Activated effector memory CD4-positive, alpha-beta T cell treated with Interleukin-2 at 50 U/mL for 16 hours (primary cell): Measurements from ENCODE around the gene PRM3.

Experiments
- DNase-seq: peaks from one replicate; pipeline ENCODE4 v3.0.0-alpha.2; 2020

PRM3 gene, protein sequence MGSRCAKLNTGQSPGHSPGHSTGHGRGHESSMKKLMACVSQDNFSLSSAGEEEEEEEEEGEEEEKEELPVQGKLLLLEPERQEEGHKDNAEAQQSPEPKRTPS

DNA sequence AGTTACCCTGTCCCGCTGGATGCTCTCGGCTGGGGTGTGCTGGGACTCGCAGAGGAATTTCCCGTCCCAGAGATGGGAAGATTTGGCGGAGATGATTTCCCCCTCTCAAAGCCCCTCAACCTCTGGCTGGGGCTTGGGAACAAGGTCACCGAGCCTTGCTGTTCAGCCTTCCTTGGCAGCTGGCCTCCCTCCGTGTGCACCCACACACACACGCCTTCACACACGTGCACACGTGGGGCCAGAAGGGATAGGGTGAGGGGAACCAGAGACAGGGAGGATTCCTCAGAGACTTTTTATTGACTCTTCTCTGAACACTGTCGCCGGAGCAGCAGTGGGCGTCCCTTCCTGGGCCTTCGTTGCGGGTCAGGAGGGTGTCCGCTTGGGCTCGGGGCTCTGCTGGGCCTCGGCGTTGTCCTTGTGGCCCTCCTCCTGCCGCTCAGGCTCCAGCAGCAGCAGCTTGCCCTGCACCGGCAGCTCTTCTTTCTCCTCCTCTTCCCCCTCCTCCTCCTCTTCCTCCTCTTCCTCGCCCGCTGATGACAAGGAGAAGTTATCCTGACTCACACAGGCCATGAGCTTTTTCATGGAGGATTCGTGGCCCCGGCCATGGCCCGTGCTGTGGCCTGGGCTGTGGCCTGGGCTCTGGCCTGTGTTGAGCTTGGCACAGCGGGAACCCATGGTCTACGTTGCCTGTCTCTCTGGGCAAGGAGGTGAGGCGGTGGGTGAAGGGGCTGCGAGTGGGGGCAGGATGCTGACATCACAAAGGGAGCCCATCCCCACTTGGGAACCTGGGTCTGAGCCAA is at the start of gene PRM3:
Gene PRM3, minus strand, starts transcription at position 709 of the 800 bp plus-strand sequence. Its CDS starts 34 bp downstream, at position 675.
- DNase-seq, result no peak

DNA sequence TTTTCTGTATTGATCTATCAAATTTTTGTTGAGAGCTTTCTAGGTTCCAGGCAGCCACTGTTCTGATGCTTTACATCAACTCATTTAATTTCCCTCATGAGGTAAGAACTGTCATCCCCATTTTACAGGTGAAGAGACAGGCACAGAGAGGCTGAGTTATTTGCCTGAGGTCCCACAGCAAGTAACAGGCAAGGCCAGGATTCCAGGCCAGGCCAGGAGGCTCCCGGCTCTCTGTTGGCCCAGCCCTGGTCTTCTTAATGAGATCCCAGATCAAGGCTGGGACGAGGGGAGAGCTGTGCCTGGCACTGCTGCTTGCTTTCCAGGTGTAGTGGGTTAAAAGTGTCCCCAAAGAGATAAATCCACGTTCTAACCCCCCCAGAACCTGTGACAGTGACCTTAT is 49.4 kb upstream of the PRM3 start:
- DNase-seq, result no peak

GRCh38 chr16:11321662-11322061 is 48.2 kb upstream of the PRM3 start:
- no peak for DNase-seq

DNA sequence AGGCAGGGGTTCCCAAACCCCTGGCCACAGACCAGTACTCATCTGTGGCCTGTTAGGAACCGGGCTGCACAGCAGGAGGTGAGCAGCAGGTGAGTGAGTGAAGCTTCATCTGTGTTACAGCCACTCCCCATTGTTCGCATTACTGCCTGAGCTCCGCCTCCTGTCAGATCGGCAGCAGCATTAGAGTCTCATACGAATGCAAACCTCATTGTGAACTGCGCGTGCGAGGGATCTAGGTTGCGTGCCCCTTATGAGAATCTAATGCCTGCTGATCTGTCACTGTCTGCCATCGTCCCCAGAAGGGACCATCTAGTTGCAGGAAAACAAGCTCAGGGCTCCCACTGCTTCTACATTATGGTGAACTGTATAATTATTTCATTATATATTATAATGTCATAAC is 46.7 kb upstream of the PRM3 start:
- no peak for DNase-seq

- no peak for DNase-seq
Measured at GRCh38 chr16:11319529-11320146, 46.2 kb upstream of the PRM3 start.

DNA sequence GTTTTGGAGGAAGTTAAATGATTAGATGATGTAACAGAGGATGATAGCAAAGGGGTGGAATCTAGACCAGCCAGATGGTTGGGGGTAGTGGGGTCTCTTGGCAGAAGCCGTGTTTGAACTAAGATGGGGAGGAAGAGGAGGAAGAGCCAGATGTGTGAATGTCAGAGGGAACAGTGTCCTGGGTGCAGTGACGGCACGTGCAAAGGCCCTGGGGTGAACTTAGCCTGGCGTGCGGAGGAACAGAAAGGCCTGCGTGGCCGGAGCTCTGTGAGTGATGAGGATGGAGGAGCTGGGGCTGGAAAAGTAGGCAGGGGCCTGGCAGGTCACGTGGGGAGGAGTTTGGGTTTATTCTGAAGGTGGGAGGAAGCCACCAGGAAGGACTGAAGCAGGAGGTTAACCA is 45.4 kb upstream of the PRM3 start:
- no peak for DNase-seq

DNA sequence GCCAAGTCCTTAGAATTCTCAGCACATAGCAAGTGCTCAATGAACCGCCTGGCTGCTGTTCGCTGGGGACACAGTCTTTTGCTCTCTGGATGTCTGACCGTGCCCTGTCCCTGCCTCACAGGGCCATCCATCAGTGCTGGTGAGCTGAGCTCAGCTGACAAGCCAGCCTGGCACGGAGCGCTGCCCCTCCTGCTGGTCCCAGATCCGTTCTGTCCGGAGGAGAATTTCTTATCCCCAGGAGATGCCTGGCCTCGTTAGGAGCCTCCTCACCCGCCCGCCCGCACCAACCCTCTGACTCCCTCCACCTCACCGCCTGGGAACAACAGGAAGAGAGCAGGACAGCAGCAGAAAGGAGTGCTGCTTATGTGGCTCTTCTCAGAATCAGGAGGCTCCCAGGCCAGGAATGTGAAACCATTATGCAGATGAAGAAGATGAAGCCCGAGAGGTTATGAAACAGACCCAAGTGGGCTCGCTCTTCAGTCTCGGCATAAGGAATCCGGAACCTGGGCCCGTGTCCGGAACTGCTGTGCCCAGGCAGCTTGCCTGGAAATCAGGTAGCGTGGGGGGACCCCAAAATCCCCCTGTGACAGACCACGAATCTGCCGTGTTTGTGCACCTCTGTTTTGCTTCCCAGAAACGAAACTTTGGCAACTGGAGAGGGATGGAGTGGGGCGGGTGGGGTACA is 43.0 kb upstream of the PRM3 start:
- no peak for DNase-seq

GRCh38 chr16:11315510-11315909 is 42.1 kb upstream of the PRM3 start:
- no peak for DNase-seq

DNA sequence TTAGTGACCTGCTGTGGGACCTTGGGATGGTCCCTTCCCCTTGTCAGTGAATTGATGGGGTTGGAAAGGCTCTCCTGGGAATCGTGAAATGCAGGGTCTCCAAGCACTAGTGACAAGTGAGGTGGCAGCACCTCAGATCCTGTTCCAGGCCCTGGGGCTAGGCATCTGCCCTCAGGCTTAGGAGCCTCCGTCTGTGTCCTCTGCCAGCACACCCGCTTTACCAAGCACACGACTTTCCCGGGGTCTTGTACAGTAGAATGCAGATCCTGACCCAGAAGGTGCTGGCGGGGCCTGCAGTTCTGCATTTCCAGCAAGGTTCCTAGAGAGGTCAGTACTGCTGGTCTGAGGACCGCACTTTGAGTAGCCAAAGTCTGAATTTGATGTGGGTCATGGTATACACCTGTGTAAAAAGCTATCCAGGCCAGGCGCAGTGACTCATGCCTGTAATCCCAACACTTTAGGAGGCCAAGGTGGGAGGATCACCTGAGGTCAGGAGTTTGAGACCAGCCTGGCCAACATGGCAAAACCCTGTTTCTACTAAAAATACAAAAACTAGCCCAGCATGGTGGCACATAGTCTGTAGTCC is 41.0 kb upstream of the PRM3 start:
- no peak for DNase-seq

GRCh38 chr16:11313493-11314308 is 40.3 kb upstream of the PRM3 start:
- DNase-seq, result no peak

GRCh38 chr16:11312718-11313492 is 39.5 kb upstream of the PRM3 start:
- DNase-seq, result peak; percentile 7

DNA sequence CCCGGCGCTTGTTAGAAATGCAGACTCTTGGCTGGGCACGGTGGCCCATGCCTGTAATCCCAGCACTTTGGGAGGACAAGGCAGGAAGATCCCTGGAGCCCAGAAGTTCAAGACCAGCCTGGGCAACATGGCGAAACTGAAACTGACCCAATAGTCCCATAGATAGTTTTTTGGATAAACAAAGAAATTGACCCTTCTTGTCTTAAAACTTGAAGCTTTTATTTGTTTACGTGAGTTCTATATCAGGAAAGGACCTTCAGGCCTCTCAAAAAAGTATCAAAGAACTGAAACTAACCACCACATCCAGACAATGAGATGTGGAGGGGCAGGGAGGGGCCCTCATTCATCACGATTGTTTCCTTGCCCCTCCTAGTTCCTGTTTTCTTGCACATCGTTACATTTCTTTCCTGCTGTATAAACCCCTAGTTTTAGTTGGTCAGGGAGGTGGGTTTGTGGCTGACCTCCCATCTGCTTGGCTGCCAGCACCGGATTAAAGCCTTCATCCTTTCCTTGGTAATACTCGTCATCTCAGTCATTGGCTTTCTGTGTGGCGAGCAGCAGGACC is 37.6 kb upstream of the PRM3 start:
- DNase-seq, result peak; percentile 22

DNA sequence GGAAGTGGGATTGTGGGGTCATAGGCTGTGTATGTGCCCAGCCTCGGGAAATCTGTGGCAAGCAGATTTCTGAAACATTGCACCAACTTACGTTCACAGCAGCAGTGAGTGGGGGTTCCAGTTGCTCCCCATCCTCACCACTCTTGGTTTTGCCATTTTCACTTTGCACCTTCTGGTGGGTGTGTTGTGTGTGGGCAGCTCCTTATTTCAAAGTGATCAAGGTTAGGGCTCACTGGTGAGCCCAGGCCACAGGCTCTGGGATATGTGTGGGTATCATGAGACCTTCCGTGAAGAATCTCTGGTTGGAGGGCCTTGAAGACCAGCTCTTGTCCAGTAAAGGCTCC is 37.2 kb upstream of the PRM3 start:
- no peak for DNase-seq

DNA sequence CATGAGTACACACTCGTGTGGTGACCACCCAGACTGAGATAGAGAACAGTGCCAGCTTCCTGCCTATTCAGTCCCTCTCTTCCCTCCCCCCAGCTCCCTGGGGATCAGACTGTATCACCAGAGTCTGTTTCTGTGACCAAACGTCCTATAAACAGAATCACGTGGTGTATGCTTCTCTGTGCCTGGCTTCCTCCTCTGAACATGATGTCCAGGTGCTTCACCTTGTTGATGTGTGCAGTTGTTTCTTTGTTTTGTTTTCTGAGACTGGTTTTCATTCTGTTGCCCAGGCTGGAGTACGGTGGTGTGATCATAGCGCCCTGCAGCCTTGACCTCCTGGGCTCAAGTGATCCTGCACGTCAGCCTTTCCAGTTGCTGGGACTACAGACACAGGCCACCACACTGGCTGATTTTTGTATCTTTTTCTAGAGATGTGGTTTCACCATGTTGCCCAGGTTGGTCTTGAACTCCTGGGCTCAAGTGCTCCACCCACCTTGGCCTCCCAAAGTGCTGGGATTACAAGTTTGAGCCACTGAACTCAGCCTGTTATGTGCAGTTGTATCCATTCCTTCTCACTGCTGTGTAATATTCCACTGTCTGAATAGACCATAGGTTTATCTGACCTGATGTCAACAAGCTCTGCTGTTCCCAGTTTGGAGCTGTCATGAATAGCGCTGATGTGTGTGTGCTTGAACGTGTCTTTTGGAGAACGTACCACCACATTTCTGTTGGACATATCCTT is 36.6 kb upstream of the PRM3 start:
- DNase-seq, result no peak

DNA sequence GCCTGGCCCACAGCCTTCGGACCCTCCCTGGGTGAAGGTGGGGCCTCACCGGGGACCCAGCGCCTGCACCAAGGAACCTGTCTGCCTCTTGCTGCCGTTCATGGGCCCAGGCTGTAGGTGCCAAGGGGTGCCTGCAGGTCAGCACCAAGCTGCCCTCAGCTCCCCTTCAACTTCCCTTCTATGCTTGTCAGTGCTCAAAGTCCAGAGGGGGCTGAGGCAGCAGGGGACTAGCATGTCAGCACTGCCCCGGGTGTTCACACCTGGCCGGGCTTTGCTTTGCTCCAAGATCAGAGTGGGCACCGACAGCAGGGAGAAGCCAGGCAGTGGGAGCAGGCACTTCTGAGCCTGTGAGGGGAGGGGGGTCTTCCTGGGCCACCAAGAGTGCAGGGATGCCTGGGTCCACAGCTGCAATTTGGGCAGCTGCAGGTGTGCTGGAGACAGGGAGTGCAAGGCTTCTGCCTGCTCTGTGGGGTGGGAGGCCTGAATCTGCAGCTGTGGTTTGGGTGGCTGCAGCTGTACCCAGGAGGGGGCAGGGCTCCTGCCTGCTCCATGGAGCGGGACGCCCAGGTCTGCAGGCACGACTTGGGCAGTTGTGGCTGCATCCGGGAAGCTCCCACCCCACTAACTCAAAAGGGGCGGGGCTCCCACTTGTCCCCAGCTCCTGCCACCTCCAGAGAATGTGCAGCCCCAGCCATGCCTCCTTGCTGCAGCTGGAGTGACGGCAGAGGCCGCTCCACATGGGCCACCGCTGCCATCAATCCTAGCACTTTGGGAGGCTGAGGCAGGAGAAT is 35.3 kb upstream of the PRM3 start:
- DNase-seq, result no peak

GRCh38 chr16:11307639-11308492 is 34.4 kb upstream of the PRM3 start:
- DNase-seq, result no peak

DNA sequence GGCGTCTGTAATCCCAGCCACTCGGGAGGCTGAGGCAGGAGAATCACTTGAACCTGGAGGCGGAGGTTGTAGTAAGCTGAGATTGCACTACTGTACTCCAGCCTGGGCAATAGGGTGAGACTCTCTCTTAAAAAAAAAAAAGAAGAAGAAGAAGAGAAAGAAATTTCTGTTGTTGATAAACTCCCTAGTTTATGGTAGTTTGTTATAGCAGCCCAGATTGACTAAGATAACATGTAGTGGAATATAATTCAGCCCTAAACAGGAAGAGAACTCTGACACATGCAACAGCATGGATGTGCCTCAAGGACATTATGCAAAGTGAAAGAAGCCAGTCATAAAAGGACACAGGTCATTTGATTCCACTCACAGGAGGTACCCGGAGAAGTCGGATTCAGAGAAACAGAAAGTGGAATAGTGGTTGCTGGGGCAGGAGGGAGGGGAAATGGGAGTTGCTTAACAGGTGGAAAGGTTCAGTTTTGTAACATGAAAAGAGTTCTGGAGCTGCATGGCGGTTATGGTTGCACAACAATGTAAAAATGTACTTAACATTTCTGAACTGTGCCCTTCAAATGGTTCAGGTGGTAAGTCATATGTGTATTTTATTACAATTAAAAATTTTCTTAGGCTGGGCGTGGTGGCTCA is 33.7 kb upstream of the PRM3 start:
- DNase-seq, result no peak

GRCh38 chr16:11306381-11306780 is 33.0 kb upstream of the PRM3 start:
- DNase-seq, result no peak
